GM19240 (cell line): ENCODE measurements around the gene TRDN.
"Not testable (repeated sequence)": the region's sequence is repeated elsewhere in the genome, so short reads cannot be mapped to it uniquely, and the experiment has no call there.

Experiments used
- DNase-seq: peaks from one replicate; pipeline ENCODE4 v3.0.0; 2011; ENCODE audit warnings: low spot score; ENCODE audit not compliant: insufficient read length

The TRDN gene

GRCh38 chr6:123515715-123516114 is 121.0 kb downstream of the TRDN start:
- DNase-seq, result no peak

- DNase-seq, result no peak
Measured at GRCh38 chr6:123509112-123509511, 127.6 kb downstream of the TRDN start.

GRCh38 chr6:123508290-123508689 is 128.5 kb downstream of the TRDN start:
- DNase-seq, result no peak

GRCh38 chr6:123507582-123507981 is 129.2 kb downstream of the TRDN start:
- no peak for DNase-seq

GRCh38 chr6:123503619-123504018 is 133.1 kb downstream of the TRDN start:
- DNase-seq, result no peak

GRCh38 chr6:123497025-123497424 is 139.7 kb downstream of the TRDN start:
- DNase-seq, result no peak

- no peak for DNase-seq
Measured at GRCh38 chr6:123489589-123489988, 147.2 kb downstream of the TRDN start.

GRCh38 chr6:123480986-123481385 is 155.8 kb downstream of the TRDN start:
- DNase-seq, result no peak

- not testable (repeated sequence) for DNase-seq
Measured at GRCh38 chr6:123472025-123472702, 164.6 kb downstream of the TRDN start.

GRCh38 chr6:123467392-123467791 is 169.4 kb downstream of the TRDN start:
- DNase-seq, result no peak

GRCh38 chr6:123462152-123462551 is 174.6 kb downstream of the TRDN start:
- DNase-seq, result no peak

- no peak for DNase-seq
Measured at GRCh38 chr6:123458218-123458617, 178.5 kb downstream of the TRDN start.

GRCh38 chr6:123456836-123457235 is 179.9 kb downstream of the TRDN start:
- DNase-seq, result no peak

- no peak for DNase-seq
Measured at GRCh38 chr6:123454448-123454847, 182.3 kb downstream of the TRDN start.

GRCh38 chr6:123453071-123453470 is 183.7 kb downstream of the TRDN start:
- not testable (repeated sequence) for DNase-seq

GRCh38 chr6:123448306-123448884 is 188.4 kb downstream of the TRDN start:
- no peak for DNase-seq

GRCh38 chr6:123447315-123447937 is 189.3 kb downstream of the TRDN start:
- no peak for DNase-seq

GRCh38 chr6:123439371-123439770 is 197.4 kb downstream of the TRDN start:
- DNase-seq, result no peak

- no peak for DNase-seq
Measured at GRCh38 chr6:123434186-123434585, 202.6 kb downstream of the TRDN start.

- no peak for DNase-seq
Measured at GRCh38 chr6:123430970-123431369, 205.8 kb downstream of the TRDN start.

GRCh38 chr6:123427008-123427407 is 209.7 kb downstream of the TRDN start:
- no peak for DNase-seq

- DNase-seq, result no peak
Measured at GRCh38 chr6:123423130-123423529, 213.6 kb downstream of the TRDN start.

GRCh38 chr6:123420512-123420911 is 216.2 kb downstream of the TRDN start:
- no peak for DNase-seq
